Measurements from ENCODE around the gene ZNF124.
"Not testable (repeated sequence)": the region's sequence is repeated elsewhere in the genome, so short reads cannot be mapped to it uniquely, and the experiment has no call there.

The ZNF124 gene

GRCh38 chr1:247177755-247178154 lies 5.9 kb upstream of the ZNF124 start:
- no peak for DNase-seq
- in situ Hi-C loops (cut with HindIII; ENCODE audit: low pct_ligation_motif_present, low pct_unique_long_range_greater_than_20kb, low sequenced_read_pairs): no loop called here

GRCh38 chr1:247175458-247175857 lies 3.6 kb upstream of the ZNF124 start:
- in situ Hi-C loops (cut with HindIII; ENCODE audit: low pct_ligation_motif_present, low pct_unique_long_range_greater_than_20kb, low sequenced_read_pairs): no loop called here

GRCh38 chr1:247173431-247173830 lies 1.6 kb upstream of the ZNF124 start:
- DNase-seq: no peak
- in situ Hi-C loops (cut with HindIII; ENCODE audit: low pct_ligation_motif_present, low pct_unique_long_range_greater_than_20kb, low sequenced_read_pairs): no loop called here

More at GRCh38 chr1:247175458-247175857, 3.6 kb upstream of the ZNF124 start:
- DNase-seq: no peak

- no peak for DNase-seq
- in situ Hi-C loops (cut with HindIII; ENCODE audit: low pct_ligation_motif_present, low pct_unique_long_range_greater_than_20kb, low sequenced_read_pairs): no loop called here
These were observed 1.2 kb upstream of the ZNF124 start for GRCh38 chr1:247172996-247173395.

- in situ Hi-C loops (cut with HindIII; ENCODE audit: low pct_ligation_motif_present, low pct_unique_long_range_greater_than_20kb, low sequenced_read_pairs); DNase-seq: not testable (repeated sequence)
These were observed 377 bp downstream of the ZNF124 start for GRCh38 chr1:247171443-247171842.

- in situ Hi-C loops (cut with HindIII; ENCODE audit: low pct_ligation_motif_present, low pct_unique_long_range_greater_than_20kb, low sequenced_read_pairs): no loop called here
- DNase-seq: no peak
These were observed 6.1 kb downstream of the ZNF124 start for GRCh38 chr1:247165674-247166073.

- in situ Hi-C loops (cut with HindIII; ENCODE audit: low pct_ligation_motif_present, low pct_unique_long_range_greater_than_20kb, low sequenced_read_pairs): no loop called here
- DNase-seq: no peak
These were observed 7.1 kb downstream of the ZNF124 start for GRCh38 chr1:247164694-247165093.

- peak; percentile 14 for DNase-seq
- in situ Hi-C loops (cut with HindIII; ENCODE audit: low pct_ligation_motif_present, low pct_unique_long_range_greater_than_20kb, low sequenced_read_pairs): no loop called here
These were observed 15.0 kb downstream of the ZNF124 start for GRCh38 chr1:247156787-247157232.

- DNase-seq: no peak
- in situ Hi-C loops (cut with HindIII; ENCODE audit: low pct_ligation_motif_present, low pct_unique_long_range_greater_than_20kb, low sequenced_read_pairs): no loop called here
These were observed 24.0 kb downstream of the ZNF124 start for GRCh38 chr1:247147781-247148180.

- in situ Hi-C loops (cut with HindIII; ENCODE audit: low pct_ligation_motif_present, low pct_unique_long_range_greater_than_20kb, low sequenced_read_pairs): not testable (repeated sequence)
These were observed 24.7 kb downstream of the ZNF124 start for GRCh38 chr1:247147120-247147519.

GRCh38 chr1:247146671-247147070 lies 25.1 kb downstream of the ZNF124 start:
- in situ Hi-C loops (cut with HindIII; ENCODE audit: low pct_ligation_motif_present, low pct_unique_long_range_greater_than_20kb, low sequenced_read_pairs): no loop called here
- DNase-seq: no peak

More at GRCh38 chr1:247147120-247147519, 24.7 kb downstream of the ZNF124 start:
- not testable (repeated sequence) for DNase-seq

GRCh38 chr1:247145279-247145678 lies 26.5 kb downstream of the ZNF124 start:
- in situ Hi-C loops (cut with HindIII; ENCODE audit: low pct_ligation_motif_present, low pct_unique_long_range_greater_than_20kb, low sequenced_read_pairs): no loop called here

GRCh38 chr1:247139557-247139956 lies 32.3 kb downstream of the ZNF124 start:
- DNase-seq; in situ Hi-C loops (cut with HindIII; ENCODE audit: low pct_ligation_motif_present, low pct_unique_long_range_greater_than_20kb, low sequenced_read_pairs): not testable (repeated sequence)

More at GRCh38 chr1:247145279-247145678, 26.5 kb downstream of the ZNF124 start:
- no peak for DNase-seq

GRCh38 chr1:247131236-247131635 lies 40.6 kb downstream of the ZNF124 start:
- in situ Hi-C loops (cut with HindIII; ENCODE audit: low pct_ligation_motif_present, low pct_unique_long_range_greater_than_20kb, low sequenced_read_pairs): no loop called here
- no peak for DNase-seq

GRCh38 chr1:247127519-247128282 lies 44.1 kb downstream of the ZNF124 start:
- DNase-seq; in situ Hi-C loops (cut with HindIII; ENCODE audit: low pct_ligation_motif_present, low pct_unique_long_range_greater_than_20kb, low sequenced_read_pairs): not testable (repeated sequence)

- DNase-seq; in situ Hi-C loops (cut with HindIII; ENCODE audit: low pct_ligation_motif_present, low pct_unique_long_range_greater_than_20kb, low sequenced_read_pairs): not testable (repeated sequence)
These were observed 45.2 kb downstream of the ZNF124 start for GRCh38 chr1:247126601-247127000.

GRCh38 chr1:247126166-247126565 lies 45.7 kb downstream of the ZNF124 start:
- in situ Hi-C loops (cut with HindIII; ENCODE audit: low pct_ligation_motif_present, low pct_unique_long_range_greater_than_20kb, low sequenced_read_pairs); DNase-seq: not testable (repeated sequence)

GRCh38 chr1:247121382-247121781 lies 50.4 kb downstream of the ZNF124 start:
- in situ Hi-C loops (cut with HindIII; ENCODE audit: low pct_ligation_motif_present, low pct_unique_long_range_greater_than_20kb, low sequenced_read_pairs): no loop called here
- no peak for DNase-seq

GRCh38 chr1:247120408-247120668 lies 51.5 kb downstream of the ZNF124 start:
- DNase-seq; in situ Hi-C loops (cut with HindIII; ENCODE audit: low pct_ligation_motif_present, low pct_unique_long_range_greater_than_20kb, low sequenced_read_pairs): not testable (repeated sequence)

- in situ Hi-C loops (cut with HindIII; ENCODE audit: low pct_ligation_motif_present, low pct_unique_long_range_greater_than_20kb, low sequenced_read_pairs): no loop called here
- no peak for DNase-seq
These were observed 52.0 kb downstream of the ZNF124 start for GRCh38 chr1:247119600-247120407.
